GM21515 (cell line): ENCODE measurements around the gene RRAS.

Experiments
- ATAC-seq: cut with Tn5 transposase; IDR thresholded peaks from one replicate; pipeline ENCODE4 v1.9.1; 2021; ENCODE audit not compliant: unreplicated experiment

The RRAS gene

GRCh38 chr19:49640113-49640898 lies at the start of gene RRAS:
TSS of gene RRAS (minus strand) at chr19:49640143. CDS start at chr19:49640098, 45 bp downstream.
- ATAC-seq = peak; percentile 53

- no peak for ATAC-seq
These were observed 49.5 kb upstream of the RRAS start, which contains the start of gene ADM5 for GRCh38 chr19:49689133-49690078. TSS of gene ADM5 (plus strand) at chr19:49689594. CDS start at chr19:49689838, 244 bp downstream.

- ATAC-seq = no peak
These were observed 48.7 kb upstream of the RRAS start for GRCh38 chr19:49688531-49689132.

GRCh38 chr19:49687566-49688316 lies 47.8 kb upstream of the RRAS start:
- ATAC-seq = no peak

GRCh38 chr19:49687150-49687549 lies 47.2 kb upstream of the RRAS start:
- ATAC-seq = no peak

- ATAC-seq = no peak
These were observed 46.7 kb upstream of the RRAS start for GRCh38 chr19:49686503-49687088.

GRCh38 chr19:49685845-49686332 lies 45.9 kb upstream of the RRAS start:
- ATAC-seq = no peak

- ATAC-seq = no peak
These were observed 45.1 kb upstream of the RRAS start for GRCh38 chr19:49684983-49685553.

GRCh38 chr19:49684251-49684982 lies 44.5 kb upstream of the RRAS start:
- no peak for ATAC-seq

GRCh38 chr19:49683814-49684250 lies 43.9 kb upstream of the RRAS start:
- ATAC-seq = no peak

GRCh38 chr19:49682274-49682673 lies 42.3 kb upstream of the RRAS start:
- ATAC-seq = no peak

GRCh38 chr19:49681830-49682229 lies 41.9 kb upstream of the RRAS start:
- ATAC-seq = no peak

- ATAC-seq = no peak
These were observed 40.7 kb upstream of the RRAS start for GRCh38 chr19:49680421-49681351.

GRCh38 chr19:49679771-49680413 lies 39.9 kb upstream of the RRAS start:
- no peak for ATAC-seq

- no peak for ATAC-seq
These were observed 39.2 kb upstream of the RRAS start for GRCh38 chr19:49678985-49679770.

- ATAC-seq = no peak
These were observed 38.1 kb upstream of the RRAS start for GRCh38 chr19:49677901-49678674.
